HG03442 (cell line): ENCODE data around the gene POU3F1.

Source experiments
- ATAC-seq: cut with Tn5 transposase; IDR thresholded peaks from one replicate; pipeline ENCODE4 v1.9.1; 2021; ENCODE audit warnings: mild to moderate bottlenecking, moderate library complexity; ENCODE audit not compliant: unreplicated experiment

Gene POU3F1

GRCh38 chr1:38029081-38029681 lies 17.4 kb downstream of the POU3F1 start:
- ATAC-seq = no peak

- no peak for ATAC-seq
Observed at GRCh38 chr1:38028671-38029070, 17.9 kb downstream of the POU3F1 start.

- peak; percentile 62 for ATAC-seq
Observed at GRCh38 chr1:38028105-38028591, 18.4 kb downstream of the POU3F1 start.

- ATAC-seq = no peak
Observed at GRCh38 chr1:38027201-38028104, 19.1 kb downstream of the POU3F1 start.

GRCh38 chr1:38026592-38027200 lies 19.9 kb downstream of the POU3F1 start:
- no peak for ATAC-seq

- ATAC-seq = no peak
Observed at GRCh38 chr1:38025664-38026063, 20.9 kb downstream of the POU3F1 start.

- no peak for ATAC-seq
Observed at GRCh38 chr1:38025233-38025632, 21.4 kb downstream of the POU3F1 start.

- ATAC-seq = no peak
Observed at GRCh38 chr1:38022810-38023209, 23.8 kb downstream of the POU3F1 start.

- ATAC-seq = no peak
Observed at GRCh38 chr1:38021969-38022368, 24.6 kb downstream of the POU3F1 start.

GRCh38 chr1:38020396-38020795 lies 26.2 kb downstream of the POU3F1 start:
- no peak for ATAC-seq

GRCh38 chr1:38018864-38019343 lies 27.7 kb downstream of the POU3F1 start:
- ATAC-seq = no peak

GRCh38 chr1:38015978-38016725 lies 30.4 kb downstream of the POU3F1 start:
- ATAC-seq = no peak

- ATAC-seq = no peak
Observed at GRCh38 chr1:38014724-38015424, 31.7 kb downstream of the POU3F1 start.

- ATAC-seq = no peak
Observed at GRCh38 chr1:38014171-38014570, 32.4 kb downstream of the POU3F1 start.

GRCh38 chr1:38013227-38013622 lies 33.4 kb downstream of the POU3F1 start:
- no peak for ATAC-seq

GRCh38 chr1:38012363-38013226 lies 34.0 kb downstream of the POU3F1 start, which contains the start of gene UTP11:
Gene UTP11, plus strand, starts transcription at chr1:38012734. Its CDS starts 69 bp downstream, at chr1:38012803.
- peak; percentile 91 for ATAC-seq

- no peak for ATAC-seq
Observed at GRCh38 chr1:38009841-38010180, 36.8 kb downstream of the POU3F1 start.

GRCh38 chr1:38009088-38009840 lies 37.3 kb downstream of the POU3F1 start:
- no peak for ATAC-seq
